Thymus (tissue), 11 donors: ENCODE data around the gene KCNJ18. TPM values are rescaled to one million over a fixed set of nuclear protein-coding genes. Genes with fewer than 3 reads are reported as not detected.
"Not testable (repeated sequence)": the region's sequence is repeated elsewhere in the genome, so short reads cannot be mapped to it uniquely, and the experiment has no call there.

Source experiments
- DNase-seq, 9 donors: peaks; one replicate each; pipeline ENCODE4 v3.0.0-alpha.2; 2013; ENCODE audit warnings: low spot score in 9 of 9, low read depth in 6 of 9, missing footprints in 1 of 9
- H3K27ac ChIP-seq, 2 donors: one replicate each; pipeline ENCODE4 v1.5.1; 2013; ENCODE audit warnings: control low read depth in 1 of 2, low read depth in 1 of 2, low read length in 1 of 2, mild to moderate bottlenecking in 1 of 2, moderate library complexity in 1 of 2
- H3K27me3 ChIP-seq, 2 donors: one replicate each; pipeline ENCODE4 v1.5.1; 2013; ENCODE audit warnings: low read length in 1 of 2; ENCODE audit not compliant: control insufficient read depth in 2 of 2, insufficient read depth in 1 of 2
- H3K36me3 ChIP-seq, 2 donors: one replicate each; pipeline ENCODE4 v1.5.1; 2013; ENCODE audit warnings: low read length in 1 of 2, mild to moderate bottlenecking in 1 of 2, moderate library complexity in 1 of 2; ENCODE audit not compliant: control insufficient read depth in 2 of 2, insufficient read depth in 2 of 2
- H3K4me1 ChIP-seq, 2 donors: one replicate each; pipeline ENCODE4 v1.5.1; 2013; ENCODE audit warnings: low read length in 2 of 2; ENCODE audit not compliant: control insufficient read depth in 2 of 2, insufficient read depth in 2 of 2
- H3K4me3 ChIP-seq, 2 donors: one replicate each; pipeline ENCODE4 v1.5.1; 2013; ENCODE audit warnings: low read length in 2 of 2, control low read depth in 1 of 2, mild to moderate bottlenecking in 1 of 2
- H3K9me3 ChIP-seq, 2 donors: one replicate each; pipeline ENCODE4 v1.5.1; 2013; ENCODE audit warnings: low read length in 1 of 2, mild to moderate bottlenecking in 1 of 2; ENCODE audit not compliant: control insufficient read depth in 2 of 2, insufficient read depth in 1 of 2
- WGBS: extraction: QIAGEN DNeasy Blood & Tissue Kit; methylation state at CpG from one replicate; pipeline ENCODE4 v1.1.7; 2013; 5-methylcytosine and 5-hydroxymethylcytosine counted together
- polyA plus RNA-seq: library from polyadenylated mRNA; stranded (reverse); fragments of 200-250 nt; gene quantifications from one replicate; pipeline ENCODE4 v1.2.3, GENCODE V29; 2013
- total RNA-seq: library from RNA; stranded (reverse); fragments of 120-200 nt; gene quantifications from one replicate; pipeline ENCODE4 v1.2.4, GENCODE V29; 2013
- donor health status: healthy.

KCNJ18 gene
- total and polyA plus RNA-seq, 2 donors, result 0.21 TPM; not detected in 1

DNA sequence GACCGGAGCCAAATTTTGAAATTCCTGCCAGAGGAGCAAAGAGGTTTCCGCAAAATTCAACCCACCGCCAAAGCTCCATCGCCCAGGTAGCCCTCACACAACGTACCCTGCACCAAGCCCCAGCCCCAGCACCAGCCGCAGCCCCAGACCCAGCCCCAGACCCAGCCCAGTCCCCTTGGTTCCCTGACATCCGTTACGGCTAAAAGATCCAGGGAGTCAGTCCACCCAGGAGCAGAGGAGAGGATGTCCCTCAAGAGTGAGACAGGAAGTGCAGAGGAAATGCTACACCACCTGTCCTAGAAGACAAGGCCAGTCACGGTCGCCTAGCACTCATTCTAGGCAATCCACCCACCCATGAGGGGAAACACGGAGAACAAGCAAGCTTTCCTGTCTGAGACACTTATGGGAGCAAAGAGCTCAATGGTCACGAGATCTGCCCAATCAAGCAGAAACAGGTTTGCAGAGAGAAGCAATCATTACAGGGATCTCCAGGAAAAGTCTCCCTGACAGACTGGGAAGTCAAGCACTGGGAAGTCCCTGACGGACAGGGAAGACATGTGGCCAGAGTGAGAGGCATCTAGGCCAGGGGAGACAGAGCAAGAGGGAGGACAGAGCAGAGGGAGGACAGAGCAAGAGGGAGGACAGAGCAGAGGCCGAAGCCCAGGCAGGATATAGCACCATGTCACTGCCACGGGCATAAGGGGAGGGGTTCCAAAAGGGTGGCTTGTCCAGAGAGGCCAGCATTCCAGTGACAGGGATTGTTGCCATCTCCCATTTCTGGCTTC, 15.0 kb upstream of the KCNJ18 start:
- no peak overlapping the region for H3K27ac ChIP-seq

DNA sequence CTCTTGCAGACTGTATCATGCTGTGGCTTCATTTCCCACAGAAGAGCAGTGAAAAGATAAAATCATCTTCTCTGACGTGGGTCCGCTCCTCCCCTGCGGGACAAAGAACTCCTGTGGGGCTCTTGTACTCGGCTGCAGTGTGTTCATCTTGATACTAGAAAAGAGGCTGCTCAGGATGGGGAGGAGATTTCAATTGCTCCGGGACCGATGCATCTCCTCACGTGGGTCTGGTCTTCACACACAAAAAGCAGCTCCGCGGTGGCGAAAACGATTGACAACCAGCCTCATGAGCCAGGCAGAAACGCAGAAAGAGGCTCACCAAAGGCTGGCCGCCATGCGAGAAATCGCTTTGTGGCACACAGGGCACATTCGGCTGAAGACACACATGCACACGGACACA, 14.4 kb upstream of the KCNJ18 start:
- no peaks in the 10 kb centered on the region for H3K36me3 ChIP-seq
- peaks cover 12 to 50% of the 10 kb centered on the region in 2 donors for H3K9me3 ChIP-seq
- no peak for DNase-seq
- H3K27ac ChIP-seq, result no peak overlapping the region
- no peaks in the 10 kb centered on the region for H3K27me3 ChIP-seq
- H3K4me1 ChIP-seq, result no peaks in the 10 kb centered on the region
- H3K4me3 ChIP-seq, result no peak overlapping the region
- 81% methylated on average over 17 of the region's 17 CpGs for WGBS

More for the DNA sequence above, 15.0 kb upstream of the KCNJ18 start:
- no peaks in the 10 kb centered on the region for H3K4me1 ChIP-seq
- H3K4me3 ChIP-seq, result no peak overlapping the region
- no peak for DNase-seq
- H3K9me3 ChIP-seq, result peaks cover 12 to 50% of the 10 kb centered on the region in 2 donors
- H3K27me3 ChIP-seq, result no peaks in the 10 kb centered on the region
- WGBS, result 80% methylated on average over 15 of the region's 15 CpGs
- no peaks in the 10 kb centered on the region for H3K36me3 ChIP-seq

DNA sequence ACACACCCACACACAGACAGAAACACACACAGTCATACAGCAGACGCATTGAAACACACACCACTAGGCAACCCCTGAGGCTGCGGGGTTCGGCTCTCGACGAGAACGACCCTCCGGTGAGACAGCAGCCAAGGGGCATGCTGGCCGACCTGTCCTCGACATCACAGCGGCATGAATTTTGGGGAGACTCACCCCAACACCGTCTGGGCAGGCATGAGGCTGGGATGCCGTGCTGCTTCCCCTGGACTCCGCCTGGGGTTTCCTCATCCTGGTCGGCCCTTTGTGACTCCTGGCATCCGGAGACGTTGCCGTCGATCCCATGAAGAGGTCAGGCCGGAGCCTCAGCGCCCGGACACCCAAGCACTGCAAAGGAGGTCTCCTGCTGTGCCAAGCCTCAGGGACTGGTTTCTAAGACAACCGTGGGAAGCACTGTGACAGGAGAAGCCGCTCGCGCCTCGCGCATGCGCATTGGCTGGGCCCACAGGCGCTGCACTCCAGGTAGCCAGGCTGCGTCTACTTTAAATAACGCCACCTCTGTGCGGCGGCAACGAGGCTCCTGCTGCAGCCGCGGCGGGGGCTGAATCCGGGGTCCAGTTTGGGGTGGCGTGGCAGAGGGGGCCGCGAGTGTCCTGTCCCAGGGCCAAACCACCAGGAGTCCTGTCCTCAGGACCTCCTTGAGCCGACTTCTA, 13.8 kb upstream of the KCNJ18 start:
- DNase-seq, result no peak
- Histone ChIP-seq H3K27ac (no peak overlapping the region), H3K27me3 (no peaks in the 10 kb centered on the region), H3K4me1 (no peaks in the 10 kb centered on the region), H3K4me3 (no peak overlapping the region), H3K36me3 (no peaks in the 10 kb centered on the region), H3K9me3 (peaks cover 12 to 47% of the 10 kb centered on the region in 2 donors)
- 68% methylated on average over 42 of the region's 42 CpGs for WGBS

DNA sequence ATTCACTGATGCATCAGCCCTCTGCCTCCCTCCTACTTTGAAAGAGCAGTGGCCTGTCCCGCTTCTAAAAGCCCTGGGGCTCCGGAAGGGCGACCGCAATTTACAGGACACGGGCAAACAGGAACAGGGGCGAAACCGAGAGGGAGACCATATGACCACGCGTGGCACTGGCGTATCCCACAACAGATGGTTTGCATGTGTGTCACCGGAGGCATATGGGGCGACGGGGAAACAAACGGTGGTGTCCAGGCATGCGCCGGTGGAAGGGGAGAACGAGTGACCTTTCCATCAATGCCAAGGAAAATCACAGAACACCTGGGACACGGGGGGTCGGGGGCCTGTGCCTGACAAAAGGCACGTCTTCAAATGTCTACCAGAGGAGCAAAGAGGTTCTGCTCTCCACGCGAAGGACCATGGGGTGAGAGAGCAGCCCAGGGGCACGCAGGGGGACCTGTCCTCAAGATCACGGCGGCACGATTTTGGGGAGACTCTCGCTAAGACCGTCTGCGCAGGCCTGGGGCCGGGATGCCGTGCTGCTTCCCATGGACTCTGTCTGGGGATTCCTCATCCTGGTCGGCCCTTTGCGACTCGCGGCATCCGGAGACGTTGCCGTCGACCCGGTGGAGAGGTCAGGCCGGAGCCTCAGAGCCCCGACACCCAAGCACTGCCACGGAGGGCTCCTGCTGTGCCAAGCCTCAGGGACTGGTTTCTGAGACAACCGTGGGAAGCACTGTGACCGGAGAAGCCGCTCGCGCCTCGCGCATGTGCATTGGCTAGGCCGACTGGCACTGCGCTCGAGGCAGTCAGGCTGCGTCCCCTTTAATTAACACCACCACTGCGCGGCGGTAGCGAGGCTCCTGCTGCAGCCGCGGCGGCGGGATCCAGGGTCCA, 12.8 kb upstream of the KCNJ18 start:
- no peak for DNase-seq
- Histone ChIP-seq H3K4me1 (no peaks in the 10 kb centered on the region), H3K27me3 (no peaks in the 10 kb centered on the region), H3K4me3 (no peak overlapping the region), H3K27ac (no peak overlapping the region), H3K36me3 (no peaks in the 10 kb centered on the region), H3K9me3 (peaks cover 8 to 37% of the 10 kb centered on the region in 2 donors)
- 76% methylated on average over 62 of the region's 62 CpGs for WGBS

DNA sequence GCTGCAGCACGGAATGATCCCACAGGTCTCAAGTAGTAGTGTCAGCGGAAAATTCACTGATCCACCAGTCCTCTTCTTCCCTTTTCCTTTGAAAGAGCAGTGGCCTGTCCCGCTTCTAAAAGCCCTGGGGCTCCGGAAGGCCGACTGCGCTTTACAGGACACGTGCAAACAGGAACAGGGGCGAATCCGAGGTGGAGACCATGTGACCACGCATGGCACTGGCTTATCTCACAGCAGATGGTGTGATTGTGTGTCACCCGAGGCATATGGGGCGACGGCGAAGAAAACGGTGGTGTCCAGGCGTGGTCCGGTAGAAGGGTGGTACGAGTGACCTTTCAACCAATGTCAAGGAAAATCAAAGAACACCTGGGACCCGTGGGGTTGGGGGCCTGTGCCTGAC, 12.0 kb upstream of the KCNJ18 start:
- Histone ChIP-seq H3K4me3 (no peak overlapping the region), H3K4me1 (no peaks in the 10 kb centered on the region), H3K27ac (no peak overlapping the region), H3K27me3 (no peaks in the 10 kb centered on the region), H3K36me3 (no peaks in the 10 kb centered on the region), H3K9me3 (peaks cover 5 to 35% of the 10 kb centered on the region in 2 donors)
- WGBS, result 85% methylated on average over 19 of the region's 19 CpGs
- no peak for DNase-seq

DNA sequence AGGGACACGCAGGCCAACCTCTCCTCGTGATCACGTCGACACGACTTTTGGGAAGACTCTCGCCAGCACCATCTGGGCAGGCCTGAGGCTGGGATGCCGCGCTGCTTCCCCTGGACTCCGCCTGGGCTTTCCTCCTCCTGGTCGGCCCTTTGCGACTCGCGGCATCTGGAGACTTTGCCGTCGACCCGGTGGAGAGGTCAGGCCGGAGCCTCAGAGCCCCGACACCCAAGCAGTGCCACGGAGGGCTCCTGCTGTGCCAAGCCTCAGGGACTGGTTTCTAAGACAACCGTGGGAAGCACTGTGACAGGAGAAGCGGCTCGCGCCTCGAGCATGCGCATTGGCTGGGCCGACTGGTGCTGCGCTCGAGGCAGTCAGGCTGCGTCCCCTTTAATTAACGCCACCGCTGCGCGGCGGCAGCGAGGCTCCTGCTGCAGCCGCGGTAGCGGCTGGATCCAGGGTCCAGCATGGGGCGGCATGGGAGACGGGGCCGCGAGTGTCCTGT, 11.4 kb upstream of the KCNJ18 start:
- H3K9me3 ChIP-seq, result peaks cover 4 to 31% of the 10 kb centered on the region in 2 donors
- not testable (repeated sequence) for H3K4me1 ChIP-seq, H3K36me3 ChIP-seq, H3K27me3 ChIP-seq, DNase-seq, H3K27ac ChIP-seq, H3K4me3 ChIP-seq
- 63% methylated on average over 42 of the region's 42 CpGs for WGBS

DNA sequence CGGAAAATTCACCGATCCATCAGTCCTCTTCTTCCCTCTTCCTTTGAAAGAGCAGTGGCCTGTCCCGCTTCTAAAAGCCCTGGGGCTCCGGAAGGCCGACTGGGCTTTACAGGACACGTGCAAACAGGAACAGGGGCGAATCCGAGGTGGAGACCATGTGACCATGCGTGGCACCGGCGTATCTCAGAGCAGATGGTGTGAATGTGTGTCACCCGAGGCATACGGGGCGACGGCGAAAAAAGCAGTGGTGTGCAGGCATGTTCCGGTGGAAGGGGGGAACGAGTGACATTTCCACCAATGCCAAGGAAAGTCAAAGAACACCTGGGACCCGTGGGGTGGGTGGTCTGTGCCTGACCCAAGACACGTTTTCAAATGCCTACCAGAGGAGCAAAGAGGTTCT, 10.7 kb upstream of the KCNJ18 start:
- not testable (repeated sequence) for DNase-seq
- WGBS, result 88% methylated on average over 20 of the region's 20 CpGs

DNA sequence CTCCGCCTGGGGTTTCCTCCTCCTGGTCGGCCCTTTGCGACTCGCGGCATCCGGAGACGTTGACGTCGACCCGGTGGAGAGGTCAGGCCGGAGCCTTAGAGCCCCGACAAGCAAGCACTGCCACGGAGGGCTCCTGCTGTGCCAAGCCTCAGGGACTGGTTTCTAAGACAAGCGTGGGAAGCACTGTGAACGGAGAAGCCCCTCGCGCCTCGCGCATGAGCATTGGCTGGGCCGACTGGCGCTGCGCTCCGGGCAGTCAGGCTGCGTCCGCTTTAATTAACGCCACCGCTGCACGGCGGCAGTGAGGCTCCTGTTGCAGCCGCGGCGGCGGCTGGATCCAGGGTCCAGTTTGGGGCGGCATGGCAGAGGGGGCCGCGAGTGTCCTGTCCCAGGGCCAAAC, 10.2 kb upstream of the KCNJ18 start:
- H3K4me3 ChIP-seq, DNase-seq, H3K36me3 ChIP-seq, H3K27ac ChIP-seq, H3K27me3 ChIP-seq, H3K4me1 ChIP-seq: not testable (repeated sequence)
- H3K9me3 ChIP-seq, result peaks cover 4 to 27% of the 10 kb centered on the region in 2 donors
- 89% methylated on average over 35 of the region's 36 CpGs for WGBS

More for the DNA sequence above, 10.7 kb upstream of the KCNJ18 start:
- H3K4me3 ChIP-seq, H3K36me3 ChIP-seq, H3K27ac ChIP-seq, H3K27me3 ChIP-seq, H3K4me1 ChIP-seq: not testable (repeated sequence)
- H3K9me3 ChIP-seq, result peaks cover 4 to 28% of the 10 kb centered on the region in 2 donors
